ENCODE data around the gene COLEC12. TPM values are rescaled to one million over a fixed set of nuclear protein-coding genes. Genes with fewer than 3 reads are reported as not detected.
A peak's percentile ranks its signal among the peaks of the same experiment; 100 is the strongest.

The COLEC12 gene
- total RNA-seq, 1 experiment from 2014 or later, result not detected

- no peaks in the 10 kb centered on the region for H3K36me3 Mint-ChIP-seq (ENCODE audit: insufficient read depth, unreplicated experiment)
- H3K4me1 Mint-ChIP-seq (ENCODE audit: low read depth, unreplicated experiment), result no peaks in the 10 kb centered on the region
- H3K9me3 Mint-ChIP-seq (ENCODE audit: low read depth, unreplicated experiment), result no peaks in the 10 kb centered on the region
- no peak for TF ChIP-seq CTCF (IDR thresholded peaks at IDR 0.05; ENCODE audit: unreplicated experiment)
- H3K27me3 Mint-ChIP-seq (ENCODE audit: unreplicated experiment), result no peaks in the 10 kb centered on the region
- CTCF ChIA-PET, result no interaction called here
- BruUV-seq (replicated peaks), result no TSS peak
- no peak for DNase-seq
- H3K4me3 Mint-ChIP-seq (ENCODE audit: low read depth, unreplicated experiment), result no peak overlapping the region
- intact Hi-C loops (cut with micrococcal nuclease; ENCODE audit: unreplicated experiment), result no loop called here
- H3K27ac Mint-ChIP-seq (ENCODE audit: unreplicated experiment), result no peak overlapping the region
These were observed 32.1 kb upstream of the COLEC12 start for GRCh38 chr18:532632-533031.

- TF ChIP-seq CTCF (IDR thresholded peaks at IDR 0.05; ENCODE audit: unreplicated experiment), result no peak
- BruUV-seq (replicated peaks), result no TSS peak
- Mint-ChIP-seq H3K27ac (ENCODE audit: unreplicated experiment) (no peak overlapping the region), H3K27me3 (ENCODE audit: unreplicated experiment) (no peaks in the 10 kb centered on the region), H3K4me3 (ENCODE audit: low read depth, unreplicated experiment) (no peak overlapping the region), H3K4me1 (ENCODE audit: low read depth, unreplicated experiment) (no peaks in the 10 kb centered on the region), H3K9me3 (ENCODE audit: low read depth, unreplicated experiment) (no peaks in the 10 kb centered on the region), H3K36me3 (ENCODE audit: insufficient read depth, unreplicated experiment) (no peaks in the 10 kb centered on the region)
- CTCF ChIA-PET, result no interaction called here
- intact Hi-C loops (cut with micrococcal nuclease; ENCODE audit: unreplicated experiment), result no loop called here
- DNase-seq, result peak; percentile 40
These were observed 31.5 kb upstream of the COLEC12 start for GRCh38 chr18:532018-532417.

GRCh38 chr18:527146-527545 lies 26.6 kb upstream of the COLEC12 start:
- H3K27me3 Mint-ChIP-seq (ENCODE audit: unreplicated experiment), result no peaks in the 10 kb centered on the region
- H3K27ac Mint-ChIP-seq (ENCODE audit: unreplicated experiment), result no peak overlapping the region
- H3K4me3 Mint-ChIP-seq (ENCODE audit: low read depth, unreplicated experiment), result no peak overlapping the region
- no peaks in the 10 kb centered on the region for H3K9me3 Mint-ChIP-seq (ENCODE audit: low read depth, unreplicated experiment)
- H3K4me1 Mint-ChIP-seq (ENCODE audit: low read depth, unreplicated experiment), result no peaks in the 10 kb centered on the region
- CTCF ChIA-PET, result no interaction called here
- intact Hi-C loops (cut with micrococcal nuclease; ENCODE audit: unreplicated experiment), result no loop called here
- no peak for DNase-seq
- no peaks in the 10 kb centered on the region for H3K36me3 Mint-ChIP-seq (ENCODE audit: insufficient read depth, unreplicated experiment)
- BruUV-seq (replicated peaks), result no TSS peak
- TF ChIP-seq CTCF (IDR thresholded peaks at IDR 0.05; ENCODE audit: unreplicated experiment), result no peak

GRCh38 chr18:526681-527080 lies 26.2 kb upstream of the COLEC12 start:
- Mint-ChIP-seq H3K27me3 (ENCODE audit: unreplicated experiment) (no peaks in the 10 kb centered on the region), H3K4me3 (ENCODE audit: low read depth, unreplicated experiment) (no peak overlapping the region), H3K36me3 (ENCODE audit: insufficient read depth, unreplicated experiment) (no peaks in the 10 kb centered on the region), H3K9me3 (ENCODE audit: low read depth, unreplicated experiment) (no peaks in the 10 kb centered on the region), H3K27ac (ENCODE audit: unreplicated experiment) (no peak overlapping the region), H3K4me1 (ENCODE audit: low read depth, unreplicated experiment) (no peaks in the 10 kb centered on the region)
- intact Hi-C loops (cut with micrococcal nuclease; ENCODE audit: unreplicated experiment), result no loop called here
- no TSS peak for BruUV-seq (replicated peaks)
- DNase-seq, result no peak
- TF ChIP-seq CTCF (IDR thresholded peaks at IDR 0.05; ENCODE audit: unreplicated experiment), result no peak
- CTCF ChIA-PET, result no interaction called here

Measured in Calu3 (cell line).